SK-N-SH (cell line): ENCODE results near the gene FMN1. TPM values are rescaled to one million over a fixed set of nuclear protein-coding genes. Genes with fewer than 3 reads are reported as not detected.
A peak's percentile ranks its signal among the peaks of the same experiment; 100 is the strongest.

Source experiments
- CTCF ChIA-PET: fragments of 300-600, 350-600 bp; formaldehyde crosslinking; extraction: SDS; loops from one replicate; lab custom pipeline; 2021; lab: Yijun Ruan, JAX
- POLR2A ChIA-PET: fragments of 350-600 bp; sonication (Branson Sonifier 250); formaldehyde crosslinking; extraction: SDS; loops from one replicate; lab custom pipeline; 2020; ENCODE audit warnings: antibody characterized with exemption, inconsistent platforms; lab: Yijun Ruan, JAX
- DNase-seq: peaks from one replicate; pipeline ENCODE4 v3.0.0; 2012
- H2AFZ ChIP-seq: fragments of 200-600 bp; sonication (generic); 2 replicates; pipeline ENCODE4 v1.8.1; 2016; ENCODE audit warnings: antibody characterized with exemption, mild to moderate bottlenecking, low read depth
- H3F3A ChIP-seq: fragments of 200-600 bp; sonication (generic); replicated peaks from 2 replicates; pipeline ENCODE3; 2016; ENCODE audit warnings: antibody characterized with exemption, mild to moderate bottlenecking; ENCODE audit not compliant: insufficient read depth
- H3K27ac ChIP-seq, 2 experiments: fragments of 200-500 bp in 1 of 2; fragments of 200-600 bp in 1 of 2; sonication (Bioruptor generic) in 1 of 2; sonication (generic), shearing (Covaris generic) in 1 of 2; 2 replicates each; pipeline versions ENCODE4 v1.5.1 to v1.6.1; 2014 to 2016; ENCODE audit warnings: low read depth in 2 of 2, inconsistent platforms in 1 of 2, low read length in 1 of 2, mild to moderate bottlenecking in 1 of 2, mixed read lengths in 1 of 2
- H3K27me3 ChIP-seq: fragments of 200-600 bp; sonication (generic), shearing (Covaris generic); 2 replicates; pipeline ENCODE4 v1.6.1; 2016; ENCODE audit warnings: mixed run types; ENCODE audit not compliant: insufficient read depth
- H3K36me3 ChIP-seq, 2 experiments: fragments of 200-500 bp in 1 of 2; fragments of 200-600 bp in 1 of 2; sonication (Bioruptor generic) in 1 of 2; sonication (generic) in 1 of 2; replicated peaks in 1 of 2; 2 replicates each; pipeline versions ENCODE3 to v1.5.1; 2014 to 2016; ENCODE audit warnings: low read length in 1 of 2, mild to moderate bottlenecking in 1 of 2; ENCODE audit not compliant: insufficient read depth in 2 of 2, control insufficient read depth in 1 of 2
- H3K4me1 ChIP-seq, 2 experiments: fragments of 200-500 bp in 1 of 2; fragments of 200-600 bp in 1 of 2; sonication (Bioruptor generic) in 1 of 2; sonication (generic), shearing (Covaris generic) in 1 of 2; 2 replicates each; pipeline versions ENCODE4 v1.5.1 to v1.6.1; 2014 to 2016; ENCODE audit warnings: low read depth in 1 of 2, low read length in 1 of 2, mixed run types in 1 of 2; ENCODE audit not compliant: insufficient read depth in 2 of 2, control insufficient read depth in 1 of 2
- H3K4me2 ChIP-seq: fragments of 200-600 bp; sonication (generic), shearing (Covaris generic); 2 replicates; pipeline ENCODE4 v1.6.1; 2017; ENCODE audit warnings: mixed run types
- H3K4me3 ChIP-seq, 2 experiments: fragments of 200-500 bp in 1 of 2; fragments of 200-600 bp in 1 of 2; sonication (Bioruptor generic) in 1 of 2; sonication (generic), shearing (Covaris generic) in 1 of 2; 2 replicates each; pipeline versions ENCODE4 v1.5.1 to v1.8.1; 2014 to 2016; ENCODE audit warnings: low read depth in 2 of 2, inconsistent platforms in 1 of 2, low read length in 1 of 2, mild to moderate bottlenecking in 1 of 2, mixed read lengths in 1 of 2, moderate library complexity in 1 of 2
- H3K79me2 ChIP-seq: fragments of 200-600 bp; sonication (generic); 2 replicates; pipeline ENCODE4 v1.8.1; 2017; ENCODE audit warnings: mild to moderate bottlenecking; ENCODE audit not compliant: insufficient read depth
- H3K9ac ChIP-seq: fragments of 200-600 bp; sonication (generic); 2 replicates; pipeline ENCODE4 v1.6.1; 2017; ENCODE audit warnings: mixed run types
- H3K9me2 ChIP-seq: fragments of 200-600 bp; sonication (generic); 2 replicates; pipeline ENCODE4 v1.6.1; 2017; ENCODE audit warnings: mixed run types
- H3K9me3 ChIP-seq: fragments of 200-600 bp; sonication (generic); 2 replicates; pipeline ENCODE4 v1.6.1; 2017; ENCODE audit warnings: mixed run types, mild to moderate bottlenecking, moderate library complexity
- H4K20me1 ChIP-seq: fragments of 200-600 bp; sonication (generic); 2 replicates; pipeline ENCODE4 v1.6.1; 2017; ENCODE audit warnings: mild to moderate bottlenecking, mixed run types; ENCODE audit not compliant: insufficient read depth
- CHD2 ChIP-seq: fragments of 150-350 bp; IDR thresholded peaks from 2 replicates; pipeline ENCODE4 v1.6.1; 2018; ENCODE audit warnings: low read length; ENCODE audit not compliant: partially characterized antibody
- ELF1 ChIP-seq: IDR thresholded peaks from 2 replicates; pipeline ENCODE4 v1.4.0; 2012
- EP300 ChIP-seq, 2 experiments: IDR thresholded peaks; 2 replicates each; pipeline versions ENCODE4 v1.4.0 to v1.6.1; 2012; ENCODE audit warnings: borderline replicate concordance in 1 of 2, low read depth in 1 of 2, low read length in 1 of 2
- FOXJ3 ChIP-seq: sonication (generic); formaldehyde crosslinking; IDR thresholded peaks from 2 replicates; pipeline ENCODE4 v1.5.1; 2020; ENCODE audit warnings: mild to moderate bottlenecking, missing genetic modification reagents
- GATA2 ChIP-seq: sonication (generic); formaldehyde crosslinking; IDR thresholded peaks from 2 replicates; pipeline ENCODE4 v1.5.0; 2020; ENCODE audit warnings: mild to moderate bottlenecking, missing genetic modification reagents
- MAX ChIP-seq: IDR thresholded peaks from 2 replicates; pipeline ENCODE4 v1.4.0; 2012; ENCODE audit warnings: low read depth
- MXI1 ChIP-seq: IDR thresholded peaks from 2 replicates; pipeline ENCODE4 v1.6.1; 2012; ENCODE audit warnings: mild to moderate bottlenecking, low read depth, low read length, improper control_type of control experiment
- NFIC ChIP-seq: IDR thresholded peaks from 2 replicates; pipeline ENCODE4 v1.4.0; 2012; ENCODE audit warnings: borderline replicate concordance
- NRF1 ChIP-seq: IDR thresholded peaks from 2 replicates; pipeline ENCODE4 v1.6.1; 2012; ENCODE audit warnings: low read depth, mild to moderate bottlenecking, low read length
- PBX3 ChIP-seq: IDR thresholded peaks from 2 replicates; pipeline ENCODE4; 2012
- POLR2AphosphoS5 ChIP-seq: IDR thresholded peaks from 2 replicates; pipeline ENCODE4 v1.6.1; 2012; ENCODE audit warnings: low read depth, low read length
- RAD21 ChIP-seq: IDR thresholded peaks from 2 replicates; pipeline ENCODE4 v1.6.1; 2012; ENCODE audit warnings: mild to moderate bottlenecking, low read length
- RCOR1 ChIP-seq: fragments of 150-350 bp; IDR thresholded peaks from 2 replicates; pipeline ENCODE4 v1.6.1; 2017; ENCODE audit warnings: antibody characterized with exemption, low read length
- REST ChIP-seq: IDR thresholded peaks from 2 replicates; pipeline ENCODE4 v1.6.1; 2012; ENCODE audit warnings: mild to moderate bottlenecking, low read depth, low read length, moderate library complexity
- RFX5 ChIP-seq: IDR thresholded peaks from 2 replicates; pipeline ENCODE4 v1.6.1; 2012; ENCODE audit warnings: mild to moderate bottlenecking, improper control_type of control experiment, low read length
- SMC3 ChIP-seq: IDR thresholded peaks from 2 replicates; pipeline ENCODE4 v1.6.1; 2012; ENCODE audit warnings: low read depth, low read length, improper control_type of control experiment
- TCF12 ChIP-seq: IDR thresholded peaks from 2 replicates; pipeline ENCODE4 v1.4.0; 2012
- TEAD4 ChIP-seq: IDR thresholded peaks from 2 replicates; pipeline ENCODE4 v1.4.0; 2012; ENCODE audit warnings: mild to moderate bottlenecking, borderline replicate concordance; ENCODE audit not compliant: insufficient read depth
- USF1 ChIP-seq: IDR thresholded peaks from 2 replicates; pipeline ENCODE4 v1.4.0; 2012; ENCODE audit warnings: low read depth, borderline replicate concordance
- USF2 ChIP-seq: fragments of 150-350 bp; IDR thresholded peaks from 2 replicates; pipeline ENCODE4 v1.6.1; 2017; ENCODE audit warnings: antibody characterized with exemption, low read length, low read depth, borderline replicate concordance
- YY1 ChIP-seq: IDR thresholded peaks from 2 replicates; pipeline ENCODE4 v1.4.0; 2012; ENCODE audit warnings: low read depth, mild to moderate bottlenecking
- ZBTB33 ChIP-seq: IDR thresholded peaks from 2 replicates; pipeline ENCODE4 v1.4.0; 2012; ENCODE audit warnings: low read depth, borderline replicate concordance
- WGBS: methylation state at CpG from one replicate; pipeline ENCODE4 v1.1.6; 2017; ENCODE audit warnings: low lambda C conversion rate; 5-methylcytosine and 5-hydroxymethylcytosine counted together
- polyA plus RNA-seq, 3 experiments: library from polyadenylated mRNA; depleted of rRNA; stranded (reverse); fragments of >200 nt; gene quantifications; 2 replicates each; pipeline ENCODE4 v1.2.3, GENCODE V29; 2012

The FMN1 gene
- polyA plus RNA-seq, 1 of the 3 experiments (the other 2 are of a cell fraction), result 9.1 TPM

- TF ChIP-seq ZBTB33, result no peak
Measured at GRCh38 chr15:33089165-33089877, 105.2 kb downstream of the FMN1 start (continued).

GRCh38 chr15:33086500-33087121 is 107.9 kb downstream of the FMN1 start:
- H3F3A ChIP-seq, result peaks cover 27% of the 10 kb centered on the region
- H3K4me1 ChIP-seq, result peaks cover 3 to 31% of the 10 kb centered on the region in 2 experiments
- no peak overlapping the region for H2AFZ ChIP-seq
- peak; percentile 30 for DNase-seq
- no peaks in the 10 kb centered on the region for H3K27me3 ChIP-seq
- ChIA-PET CTCF (interaction anchor here (0.6 to 3.8 kb wide), 76 partner anchors 9 to 906 kb away, joined by 3 to 42 read pairs (median 4); no protein-coding TSS in a partner anchor), POLR2A (no interaction called here)
- WGBS, result 33% methylated on average over 4 of the region's 4 CpGs
- peaks cover 96% of the 10 kb centered on the region for H3K79me2 ChIP-seq
- H3K9me2 ChIP-seq, result no peaks in the 10 kb centered on the region
- H4K20me1 ChIP-seq, result no peaks in the 10 kb centered on the region
- H3K9ac ChIP-seq, result peak overlapping the region; percentile 11; the same call in 1 of the 2 replicates
- H3K4me2 ChIP-seq, result no peak overlapping the region
- H3K9me3 ChIP-seq, result no peaks in the 10 kb centered on the region
- no peak overlapping the region for H3K4me3 ChIP-seq
- H3K36me3 ChIP-seq, result peaks cover 0 to 55% of the 10 kb centered on the region in 2 experiments
- H3K27ac ChIP-seq, result peak overlapping the region; percentile 48 to 85; a peak in 3 of 4 replicates
- no peak; the same call in 1 of the 2 replicates for TF ChIP-seq TCF12
- TF ChIP-seq FOXJ3, result no peak
- no peak for TF ChIP-seq USF2
- TF ChIP-seq SMC3, result peak; percentile 84
- peak in 1 of 2 experiments; percentile 49; a peak in 2 of 4 replicates for TF ChIP-seq EP300 (IDR thresholded peaks at IDR 0.05; ENCODE audit: borderline replicate concordance in 1 of 2, low read depth in 1 of 2, low read length in 1 of 2)
- no peak for TF ChIP-seq REST
- no peak for TF ChIP-seq GATA2 (CRISPR knock-in tag)
- TF ChIP-seq CHD2, result no peak
- no peak for TF ChIP-seq MXI1
- no peak for TF ChIP-seq ELF1
- TF ChIP-seq RAD21, result peak; percentile 87
- TF ChIP-seq RFX5, result no peak
- TF ChIP-seq NFIC, result peak; percentile 13; the same call in 1 of the 2 replicates
- TF ChIP-seq YY1, result no peak
- no peak for TF ChIP-seq USF1
- no peak; the same call in 1 of the 2 replicates for TF ChIP-seq PBX3
- TF ChIP-seq TEAD4, result no peak
- TF ChIP-seq MAX, result no peak
- TF ChIP-seq NRF1, result no peak
- TF ChIP-seq RCOR1, result no peak
- TF ChIP-seq POLR2AphosphoS5, result 0 out of 2 replicates have a peak, but pooled peaks have one; percentile 11
